Loucy (cell line): Measurements from ENCODE around the gene CCND1.

Source experiments
- H2AFZ ChIP-seq: fragments of 200-600 bp; sonication (generic); 2 replicates; pipeline ENCODE4 v1.6.0; 2016; ENCODE audit warnings: antibody characterized with exemption, mild to moderate bottlenecking, low read length, moderate library complexity
- H3F3A ChIP-seq: fragments of 200-600 bp; 2 replicates; pipeline ENCODE4 v1.6.0; 2016; ENCODE audit warnings: antibody characterized with exemption, low read depth, mild to moderate bottlenecking
- H3K27me3 ChIP-seq: fragments of 200-600 bp; sonication (generic); 2 replicates; pipeline ENCODE4 v1.6.1; 2014; ENCODE audit warnings: low read length, mild to moderate bottlenecking; ENCODE audit not compliant: insufficient read depth, poor library complexity, severe bottlenecking
- H3K36me3 ChIP-seq: fragments of 200-600 bp; sonication (generic); 2 replicates; pipeline ENCODE4 v1.6.1; 2016; ENCODE audit warnings: low read length; ENCODE audit not compliant: insufficient read depth
- H3K4me1 ChIP-seq: fragments of 200-600 bp; sonication (generic); 2 replicates; pipeline ENCODE4 v1.5.1; 2014; ENCODE audit warnings: low read length, mild to moderate bottlenecking; ENCODE audit not compliant: insufficient read depth, poor library complexity, severe bottlenecking
- H3K4me2 ChIP-seq: fragments of 200-600 bp; sonication (generic); 2 replicates; pipeline ENCODE4 v1.6.0; 2014; ENCODE audit warnings: antibody characterized with exemption, low read length, low read depth, mild to moderate bottlenecking; ENCODE audit not compliant: poor library complexity, severe bottlenecking
- H3K4me3 ChIP-seq: fragments of 200-600 bp; sonication (generic); 2 replicates; pipeline ENCODE4 v1.5.1; 2014; ENCODE audit warnings: low read length, mild to moderate bottlenecking, mixed read lengths; ENCODE audit not compliant: poor library complexity, severe bottlenecking
- H3K79me2 ChIP-seq: fragments of 200-600 bp; sonication (generic); 2 replicates; pipeline ENCODE4 v1.6.1; 2014; ENCODE audit warnings: low read length; ENCODE audit not compliant: insufficient read depth
- H3K9ac ChIP-seq: fragments of 200-600 bp; sonication (generic); 2 replicates; pipeline ENCODE4 v1.6.0; 2014; ENCODE audit warnings: mild to moderate bottlenecking, low read depth, low read length, moderate library complexity; ENCODE audit not compliant: poor library complexity, severe bottlenecking
- H3K9me2 ChIP-seq: fragments of 200-600 bp; sonication (generic); replicated peaks from 2 replicates; pipeline ENCODE4 v1.6.1; 2016; ENCODE audit warnings: low read depth, low read length, mixed read lengths
- H3K9me3 ChIP-seq: fragments of 200-600 bp; sonication (generic); 2 replicates; pipeline ENCODE4 v1.6.1; 2014; ENCODE audit warnings: mild to moderate bottlenecking, antibody characterized with exemption, low read length, low read depth; ENCODE audit not compliant: insufficient read depth
- H4K20me1 ChIP-seq: fragments of 200-600 bp; sonication (generic); 2 replicates; pipeline ENCODE4 v1.6.0; 2014; ENCODE audit warnings: antibody characterized with exemption, low read length, mild to moderate bottlenecking; ENCODE audit not compliant: insufficient read depth, poor library complexity, severe bottlenecking
- EZH2phosphoT487 ChIP-seq: fragments of 200-600 bp; IDR thresholded peaks from 2 replicates; pipeline ENCODE4 v1.6.1; 2018; ENCODE audit warnings: antibody characterized with exemption, mild to moderate bottlenecking, moderate library complexity, borderline replicate concordance
- TF ChIP-seq, protein P1 (sequence below): fragments of 200-600 bp; sonication (generic); conservative IDR thresholded peaks from 2 replicates; pipeline ENCODE4 v1.5.1; 2014; ENCODE audit warnings: mild to moderate bottlenecking, antibody characterized with exemption, low read length

CCND1 gene

DNA sequence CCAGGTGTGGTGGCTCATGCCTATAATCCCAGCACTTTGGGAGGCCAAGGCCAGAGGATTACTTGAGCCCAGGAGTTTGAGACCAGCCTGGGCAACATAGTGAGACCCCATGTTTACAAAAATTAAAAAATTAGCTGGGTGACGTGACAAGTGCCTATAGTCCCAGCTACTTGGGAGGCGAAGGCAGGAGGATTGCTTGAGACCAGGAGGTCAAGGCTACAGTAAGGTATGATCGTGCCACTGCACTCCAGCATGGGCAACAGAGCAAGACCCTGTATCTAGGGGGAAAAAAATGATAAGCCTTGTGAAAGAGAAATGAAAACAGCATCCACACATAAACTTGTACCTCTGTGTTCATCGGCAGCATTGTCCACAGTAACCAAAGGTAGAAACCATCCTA lies 8.1 kb upstream of the CCND1 start:
- no peaks in the 10 kb centered on the region for H3K9me3 ChIP-seq
- no peak overlapping the region for H2AFZ ChIP-seq
- no peak overlapping the region for H3K4me2 ChIP-seq
- no peaks in the 10 kb centered on the region for H3K36me3 ChIP-seq
- H3K27me3 ChIP-seq, result no peaks in the 10 kb centered on the region
- TF ChIP-seq EZH2phosphoT487, result no peak
- TF ChIP-seq, protein P1, sequence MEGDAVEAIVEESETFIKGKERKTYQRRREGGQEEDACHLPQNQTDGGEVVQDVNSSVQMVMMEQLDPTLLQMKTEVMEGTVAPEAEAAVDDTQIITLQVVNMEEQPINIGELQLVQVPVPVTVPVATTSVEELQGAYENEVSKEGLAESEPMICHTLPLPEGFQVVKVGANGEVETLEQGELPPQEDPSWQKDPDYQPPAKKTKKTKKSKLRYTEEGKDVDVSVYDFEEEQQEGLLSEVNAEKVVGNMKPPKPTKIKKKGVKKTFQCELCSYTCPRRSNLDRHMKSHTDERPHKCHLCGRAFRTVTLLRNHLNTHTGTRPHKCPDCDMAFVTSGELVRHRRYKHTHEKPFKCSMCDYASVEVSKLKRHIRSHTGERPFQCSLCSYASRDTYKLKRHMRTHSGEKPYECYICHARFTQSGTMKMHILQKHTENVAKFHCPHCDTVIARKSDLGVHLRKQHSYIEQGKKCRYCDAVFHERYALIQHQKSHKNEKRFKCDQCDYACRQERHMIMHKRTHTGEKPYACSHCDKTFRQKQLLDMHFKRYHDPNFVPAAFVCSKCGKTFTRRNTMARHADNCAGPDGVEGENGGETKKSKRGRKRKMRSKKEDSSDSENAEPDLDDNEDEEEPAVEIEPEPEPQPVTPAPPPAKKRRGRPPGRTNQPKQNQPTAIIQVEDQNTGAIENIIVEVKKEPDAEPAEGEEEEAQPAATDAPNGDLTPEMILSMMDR, result no peak
- H3K9ac ChIP-seq, result no peak overlapping the region
- H3K79me2 ChIP-seq, result no peaks in the 10 kb centered on the region
- no peaks in the 10 kb centered on the region for H3K9me2 ChIP-seq
- no peaks in the 10 kb centered on the region for H3K4me1 ChIP-seq
- H3K4me3 ChIP-seq, result no peak overlapping the region
- no peaks in the 10 kb centered on the region for H3F3A ChIP-seq
- no peaks in the 10 kb centered on the region for H4K20me1 ChIP-seq

DNA sequence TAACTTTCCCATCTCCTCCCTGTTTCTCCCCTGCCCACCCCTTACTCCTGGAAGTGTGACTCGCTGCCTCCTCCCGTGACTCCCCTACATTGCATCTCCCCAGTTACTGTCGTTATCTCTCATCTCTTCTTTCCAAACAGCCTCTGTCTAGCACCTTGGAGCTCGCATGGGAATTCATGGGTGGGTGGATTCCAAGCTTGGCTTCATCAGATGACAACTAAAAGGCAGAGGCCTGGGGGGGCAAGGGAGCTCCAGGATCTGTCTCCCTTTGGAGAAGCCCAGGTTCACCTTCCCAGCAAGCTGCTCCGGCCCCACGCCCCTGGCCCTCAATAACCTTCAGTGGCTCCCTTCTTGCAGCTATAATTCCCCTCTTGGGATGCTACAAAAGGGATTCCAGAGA lies 6.9 kb upstream of the CCND1 start:
- H3K4me2 ChIP-seq, result no peak overlapping the region
- no peaks in the 10 kb centered on the region for H3K4me1 ChIP-seq
- H3K27me3 ChIP-seq, result no peaks in the 10 kb centered on the region
- no peaks in the 10 kb centered on the region for H3K79me2 ChIP-seq
- no peak for TF ChIP-seq EZH2phosphoT487
- TF ChIP-seq, protein P1, result no peak
- no peak overlapping the region for H3K9ac ChIP-seq
- H3K9me3 ChIP-seq, result no peaks in the 10 kb centered on the region
- no peak overlapping the region for H2AFZ ChIP-seq
- H3F3A ChIP-seq, result no peaks in the 10 kb centered on the region
- no peaks in the 10 kb centered on the region for H3K36me3 ChIP-seq
- H3K9me2 ChIP-seq, result no peaks in the 10 kb centered on the region
- H3K4me3 ChIP-seq, result no peak overlapping the region
- no peaks in the 10 kb centered on the region for H4K20me1 ChIP-seq

DNA sequence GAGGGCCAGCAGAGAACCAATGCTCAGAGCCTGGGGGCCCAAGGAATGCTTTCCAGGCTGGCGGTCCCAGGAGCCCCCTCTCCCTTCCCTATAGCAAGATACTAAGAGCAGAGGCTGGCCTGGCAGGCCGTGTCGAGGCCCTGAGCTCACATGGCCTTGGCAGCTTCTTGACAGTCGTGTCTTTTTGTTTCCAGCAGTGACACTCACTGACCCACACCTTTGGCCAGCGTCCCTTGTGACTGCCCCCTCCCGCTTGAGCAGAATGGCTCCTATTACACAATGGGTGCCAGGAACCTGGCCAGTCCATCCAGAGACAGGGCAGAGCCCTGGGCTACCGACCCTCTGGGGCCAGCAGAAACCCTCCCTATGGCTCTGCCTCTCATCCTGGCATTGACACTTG lies 6.4 kb upstream of the CCND1 start:
- no peaks in the 10 kb centered on the region for H3F3A ChIP-seq
- no peak overlapping the region for H3K9ac ChIP-seq
- no peak overlapping the region for H2AFZ ChIP-seq
- no peak for TF ChIP-seq EZH2phosphoT487
- H3K9me2 ChIP-seq, result no peaks in the 10 kb centered on the region
- H3K4me2 ChIP-seq, result no peak overlapping the region
- no peaks in the 10 kb centered on the region for H3K9me3 ChIP-seq
- H3K36me3 ChIP-seq, result no peaks in the 10 kb centered on the region
- H3K27me3 ChIP-seq, result no peaks in the 10 kb centered on the region
- no peaks in the 10 kb centered on the region for H3K4me1 ChIP-seq
- H4K20me1 ChIP-seq, result no peaks in the 10 kb centered on the region
- no peaks in the 10 kb centered on the region for H3K79me2 ChIP-seq
- no peak overlapping the region for H3K4me3 ChIP-seq

DNA sequence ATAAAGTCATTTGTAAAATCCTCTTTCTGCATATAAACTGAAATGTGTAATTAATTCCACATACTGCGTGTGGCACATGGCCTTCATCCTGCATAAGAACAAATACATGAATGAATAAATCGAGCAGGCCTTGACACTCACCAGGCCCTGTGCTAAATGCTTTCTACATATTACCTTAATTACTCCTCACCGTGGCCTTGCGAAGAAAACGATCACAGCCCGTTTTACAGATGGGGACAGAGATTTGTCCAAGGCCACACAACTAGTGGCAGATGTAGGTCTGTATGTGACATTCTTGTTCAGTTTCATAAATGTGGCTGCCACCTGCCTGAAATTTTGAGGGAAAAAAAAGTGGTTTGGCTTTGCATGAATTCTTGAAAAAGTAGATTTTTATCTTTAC lies 5.8 kb upstream of the CCND1 start:
- Histone ChIP-seq H3K36me3 (no peaks in the 10 kb centered on the region), H3K27me3 (no peaks in the 10 kb centered on the region), H3F3A (no peaks in the 10 kb centered on the region), H4K20me1 (no peaks in the 10 kb centered on the region), H3K4me3 (no peak overlapping the region), H3K9me3 (no peaks in the 10 kb centered on the region), H2AFZ (no peak overlapping the region), H3K4me1 (no peaks in the 10 kb centered on the region), H3K4me2 (no peak overlapping the region), H3K9ac (no peak overlapping the region), H3K9me2 (no peaks in the 10 kb centered on the region), H3K79me2 (no peaks in the 10 kb centered on the region)
- TF ChIP-seq, protein P1, result no peak
- no peak for TF ChIP-seq EZH2phosphoT487
